ENCODE measurements around the gene MYO1A. TPM values are rescaled to one million over a fixed set of nuclear protein-coding genes. Genes with fewer than 3 reads are reported as not detected.
A peak's percentile ranks its signal among the peaks of the same experiment; 100 is the strongest.

Gene MYO1A
- total and polyA plus RNA-seq, 10 of the 15 experiments (the other 5 are each of a cell fraction or from before 2014, with no cell fraction given), result 0.01 to 0.34 (median 0.15) TPM; not detected in 2

- TF ChIP-seq SMAD1 (IDR thresholded peaks at IDR 0.05; ENCODE audit: low read depth, partially characterized antibody) (no peak), ZBTB33 (IDR thresholded peaks at IDR 0.05) (no peak), CTCF (IDR thresholded peaks at IDR 0.05 in 2 of 3, conservative IDR thresholded peaks at IDR 0.05 in 1 of 3; ENCODE audit: control insufficient read depth in 2 of 3, extremely low read depth in 1 of 3, insufficient read depth in 1 of 3, low read depth in 3 of 3, low read length in 3 of 3) (no peak), WRNIP1 (IDR thresholded peaks at IDR 0.05; ENCODE audit: borderline replicate concordance, low read depth, low read length) (no peak), TBL1XR1 (IDR thresholded peaks at IDR 0.05; ENCODE audit: low read depth, low read length) (peak; percentile 24; the same call in 1 of the 2 replicates), CBFB (IDR thresholded peaks at IDR 0.05; ENCODE audit: low read depth) (peak; percentile 37; the same call in 1 of the 2 replicates), SRF (IDR thresholded peaks at IDR 0.05; ENCODE audit: low read depth in 2 of 2, low read length in 2 of 2) (no peak), MEF2B (IDR thresholded peaks at IDR 0.05; ENCODE audit: partially characterized antibody, poor library complexity, severe bottlenecking) (peak; percentile 90), IKZF1 (conservative IDR thresholded peaks at IDR 0.05) (peak; percentile 65; the same call in 1 of the 2 replicates), SMARCA5 (IDR thresholded peaks at IDR 0.05) (peak; percentile 40; the same call in 1 of the 2 replicates), PRDM15 (CRISPR knock-in tag; IDR thresholded peaks at IDR 0.05) (no peak), PBX3 (IDR thresholded peaks at IDR 0.05; ENCODE audit: insufficient replicate concordance, low read depth, low read length) (no peak), PKNOX1 (IDR thresholded peaks at IDR 0.05) (no peak), MYC (IDR thresholded peaks at IDR 0.05; ENCODE audit: insufficient read depth, insufficient read length, insufficient replicate concordance, low read length, severe bottlenecking) (no peak), FOXK2 (IDR thresholded peaks at IDR 0.05) (no peak), CHD1 (IDR thresholded peaks at IDR 0.05; ENCODE audit: low read depth, low read length) (peak; percentile 33; the same call in 1 of the 2 replicates), CBX3 (IDR thresholded peaks at IDR 0.05; ENCODE audit: borderline replicate concordance, low read depth) (no peak), CHD2 (IDR thresholded peaks at IDR 0.05; ENCODE audit: borderline replicate concordance, low read depth, low read length) (peak; percentile 62; the same call in 1 of the 2 replicates)
Observed at GRCh38 chr12:57087010-57087690, 37.2 kb upstream of the MYO1A start (continued).

Data from GM12878 (cell line).